ENCODE results near the gene TBC1D22A. TPM values are rescaled to one million over a fixed set of nuclear protein-coding genes. Genes with fewer than 3 reads are reported as not detected.

TBC1D22A gene
- polyA plus RNA-seq, 1 donor (not counting 4 experiments of a cell fraction or from before 2014, with no cell fraction given) = 20.9 TPM

DNA sequence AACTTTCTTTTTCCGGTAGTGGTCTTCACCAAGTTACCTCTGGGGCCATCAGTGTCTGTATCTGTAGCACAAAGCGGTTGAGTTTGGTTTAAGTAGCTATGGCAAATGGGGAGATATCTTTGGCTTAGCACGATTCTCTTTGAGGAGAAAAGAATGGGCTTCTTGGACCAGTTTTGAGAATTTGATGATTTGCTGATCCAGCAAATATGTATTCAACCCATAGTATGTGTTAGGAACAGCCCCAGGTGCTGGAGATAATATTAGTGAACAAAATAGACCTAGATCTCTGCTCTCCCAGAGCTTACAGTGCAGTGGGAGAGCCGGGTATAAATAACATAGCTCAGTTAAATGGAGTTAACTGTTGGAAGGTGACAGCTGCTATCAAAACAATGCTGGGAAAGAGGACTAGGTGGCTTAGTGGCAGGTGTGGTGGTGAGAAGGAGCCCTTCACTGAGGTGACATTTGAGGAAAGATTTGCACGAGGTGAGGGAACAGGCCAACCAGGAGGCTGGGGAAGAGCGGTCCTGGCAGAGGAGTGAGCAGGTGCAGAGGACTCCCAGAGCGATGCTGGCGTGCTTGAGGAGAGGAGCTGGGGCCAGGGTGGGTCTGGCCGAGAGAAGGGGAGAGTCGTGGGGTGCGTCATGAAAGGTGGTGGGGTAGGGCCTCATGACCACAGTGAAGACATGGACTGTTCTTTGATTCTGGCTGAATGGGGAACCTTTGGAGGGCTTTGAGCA is 5.0 kb downstream of the TBC1D22A start:
- no peaks in the 10 kb centered on the region for H3K36me3 ChIP-seq (ENCODE audit: control insufficient read depth in 2 of 2, extremely low read depth in 1 of 2, insufficient read depth in 2 of 2, low read length in 2 of 2)
- TF ChIP-seq, protein P1, sequence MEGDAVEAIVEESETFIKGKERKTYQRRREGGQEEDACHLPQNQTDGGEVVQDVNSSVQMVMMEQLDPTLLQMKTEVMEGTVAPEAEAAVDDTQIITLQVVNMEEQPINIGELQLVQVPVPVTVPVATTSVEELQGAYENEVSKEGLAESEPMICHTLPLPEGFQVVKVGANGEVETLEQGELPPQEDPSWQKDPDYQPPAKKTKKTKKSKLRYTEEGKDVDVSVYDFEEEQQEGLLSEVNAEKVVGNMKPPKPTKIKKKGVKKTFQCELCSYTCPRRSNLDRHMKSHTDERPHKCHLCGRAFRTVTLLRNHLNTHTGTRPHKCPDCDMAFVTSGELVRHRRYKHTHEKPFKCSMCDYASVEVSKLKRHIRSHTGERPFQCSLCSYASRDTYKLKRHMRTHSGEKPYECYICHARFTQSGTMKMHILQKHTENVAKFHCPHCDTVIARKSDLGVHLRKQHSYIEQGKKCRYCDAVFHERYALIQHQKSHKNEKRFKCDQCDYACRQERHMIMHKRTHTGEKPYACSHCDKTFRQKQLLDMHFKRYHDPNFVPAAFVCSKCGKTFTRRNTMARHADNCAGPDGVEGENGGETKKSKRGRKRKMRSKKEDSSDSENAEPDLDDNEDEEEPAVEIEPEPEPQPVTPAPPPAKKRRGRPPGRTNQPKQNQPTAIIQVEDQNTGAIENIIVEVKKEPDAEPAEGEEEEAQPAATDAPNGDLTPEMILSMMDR (optimal IDR thresholded peaks at IDR 0.05 in 1 of 3, IDR thresholded peaks at IDR 0.05 in 1 of 3, conservative IDR thresholded peaks at IDR 0.05 in 1 of 3; ENCODE audit: extremely low read depth in 1 of 3, insufficient read depth in 2 of 3, low read length in 3 of 3) = no peak
- TF ChIP-seq EZH2 (IDR thresholded peaks at IDR 0.05; ENCODE audit: low read length) = no peak
- H4K20me1 ChIP-seq (ENCODE audit: control insufficient read depth, extremely low read depth, insufficient read depth, low read length) = no peaks in the 10 kb centered on the region
- no peak overlapping the region for H3K9ac ChIP-seq (ENCODE audit: control insufficient read depth, extremely low read depth, insufficient read depth, low read length)
- H3K27me3 ChIP-seq (ENCODE audit: control insufficient read depth, extremely low read depth, insufficient read depth, low read length) = no peaks in the 10 kb centered on the region
- DNase-seq (ENCODE audit: low read depth, low spot score) = no peak
- no peak overlapping the region for H3K27ac ChIP-seq (ENCODE audit: control insufficient read depth, insufficient read depth, low read length)
- dilution Hi-C loops (cut with MboI; ENCODE audit: extremely low pct_ligation_motif_present, low sequenced_read_pairs) = no loop called here
- H2AFZ ChIP-seq (ENCODE audit: control insufficient read depth, low read length) = no peak overlapping the region
- H3K79me2 ChIP-seq (ENCODE audit: control insufficient read depth, insufficient read depth, low read length) = peaks cover 67% of the 10 kb centered on the region
- no peak overlapping the region for H3K4me3 ChIP-seq (ENCODE audit: control insufficient read depth in 2 of 3, extremely low read depth in 1 of 3, insufficient read depth in 2 of 3, low read depth in 1 of 3, low read length in 3 of 3)
- H3K9me3 ChIP-seq (ENCODE audit: control insufficient read depth, low read depth, low read length) = no peaks in the 10 kb centered on the region
- no peaks in the 10 kb centered on the region for H3K9me1 ChIP-seq (ENCODE audit: control insufficient read depth, extremely low read depth, insufficient read depth, low read length)
- no peak overlapping the region for H3K4me2 ChIP-seq (ENCODE audit: control insufficient read depth, extremely low read depth, insufficient read depth, low read depth, low read length)
- FAIRE-seq = no peak
- peaks cover 8% of the 10 kb centered on the region for H3K4me1 ChIP-seq (ENCODE audit: control insufficient read depth, extremely low read depth, insufficient read depth, low read length)

DNA sequence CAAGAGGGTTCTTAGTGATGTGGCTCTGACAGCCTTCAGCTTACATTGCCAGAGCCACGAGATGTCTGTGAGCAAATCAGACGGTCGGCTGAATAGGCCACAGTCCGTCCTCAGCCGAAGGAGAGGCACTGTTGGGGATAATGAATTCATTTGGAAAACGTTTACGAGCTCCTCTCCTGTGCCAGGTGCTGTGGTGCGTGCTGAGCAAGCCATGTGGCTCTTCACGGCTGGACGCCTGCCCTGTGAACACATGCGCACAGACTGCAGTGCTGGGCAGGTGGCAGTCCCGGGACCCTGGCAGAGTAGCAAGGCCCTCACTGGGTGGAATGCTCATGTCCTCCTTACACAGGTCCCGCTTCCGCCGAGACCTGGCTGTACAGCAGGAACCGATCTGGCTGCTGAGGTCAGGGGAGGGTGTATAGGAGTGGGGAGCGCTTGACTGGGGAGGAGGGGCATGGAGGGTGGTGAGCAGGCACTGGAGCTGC is 6.8 kb downstream of the TBC1D22A start:
- peaks cover 56% of the 10 kb centered on the region for H3K79me2 ChIP-seq (ENCODE audit: control insufficient read depth, insufficient read depth, low read length)
- no peak overlapping the region for H3K4me3 ChIP-seq (ENCODE audit: control insufficient read depth in 2 of 3, extremely low read depth in 1 of 3, insufficient read depth in 2 of 3, low read depth in 1 of 3, low read length in 3 of 3)
- dilution Hi-C loops (cut with MboI; ENCODE audit: extremely low pct_ligation_motif_present, low sequenced_read_pairs) = no loop called here
- peaks cover 8% of the 10 kb centered on the region for H3K4me1 ChIP-seq (ENCODE audit: control insufficient read depth, extremely low read depth, insufficient read depth, low read length)
- H3K27ac ChIP-seq (ENCODE audit: control insufficient read depth, insufficient read depth, low read length) = no peak overlapping the region
- no peaks in the 10 kb centered on the region for H3K27me3 ChIP-seq (ENCODE audit: control insufficient read depth, extremely low read depth, insufficient read depth, low read length)
- peaks cover 2% of the 10 kb centered on the region for H3K9me1 ChIP-seq (ENCODE audit: control insufficient read depth, extremely low read depth, insufficient read depth, low read length)
- FAIRE-seq (no peak), DNase-seq (ENCODE audit: low read depth, low spot score) (no peak)
- no peaks in the 10 kb centered on the region for H4K20me1 ChIP-seq (ENCODE audit: control insufficient read depth, extremely low read depth, insufficient read depth, low read length)
- H3K36me3 ChIP-seq (ENCODE audit: control insufficient read depth in 2 of 2, extremely low read depth in 1 of 2, insufficient read depth in 2 of 2, low read length in 2 of 2) = no peaks in the 10 kb centered on the region
- H3K9me3 ChIP-seq (ENCODE audit: control insufficient read depth, low read depth, low read length) = no peaks in the 10 kb centered on the region
- H3K4me2 ChIP-seq (ENCODE audit: control insufficient read depth, extremely low read depth, insufficient read depth, low read depth, low read length) = no peak overlapping the region
- H2AFZ ChIP-seq (ENCODE audit: control insufficient read depth, low read length) = no peak overlapping the region
- no peak overlapping the region for H3K9ac ChIP-seq (ENCODE audit: control insufficient read depth, extremely low read depth, insufficient read depth, low read length)
- TF ChIP-seq, protein P1 (optimal IDR thresholded peaks at IDR 0.05 in 1 of 3, IDR thresholded peaks at IDR 0.05 in 1 of 3, conservative IDR thresholded peaks at IDR 0.05 in 1 of 3; ENCODE audit: extremely low read depth in 1 of 3, insufficient read depth in 2 of 3, low read length in 3 of 3) = no peak
- TF ChIP-seq EZH2 (IDR thresholded peaks at IDR 0.05; ENCODE audit: low read length) = no peak

Measured in keratinocyte (primary cell).